Tibial artery (tissue), 4 donors: ENCODE measurements around the gene ABHD10.

Experiments
- DNase-seq, 2 donors: peaks; one replicate each; pipeline ENCODE4 v3.0.0-alpha.2; 2019
- H3K27ac ChIP-seq, 2 donors: fragments of 200-600 bp; sonication (generic) in 1 of 2; 1 replicate in 1 of 2; 2 replicates in 1 of 2; pipeline ENCODE4 v1.5.1; 2018 to 2019; ENCODE audit warnings: mild to moderate bottlenecking in 1 of 2
- H3K27me3 ChIP-seq, 2 donors: fragments of 200-600 bp; sonication (generic) in 1 of 2; one replicate each; pipeline versions ENCODE4 v1.5.1 to v1.6.0; 2016 to 2019
- H3K36me3 ChIP-seq, 3 donors: fragments of 200-600 bp; sonication (generic) in 2 of 3; one replicate each; pipeline ENCODE4 v1.5.1; 2016 to 2019; ENCODE audit warnings: mild to moderate bottlenecking in 2 of 3
- H3K4me1 ChIP-seq, 4 donors: fragments of 200-600 bp; sonication (generic) in 2 of 4; 1 replicate in 3 of 4; 2 replicates in 1 of 4; pipeline ENCODE4 v1.5.1; 2016 to 2019
- H3K4me3 ChIP-seq, 2 donors: fragments of 200-600 bp; sonication (generic) in 1 of 2; 1 replicate in 1 of 2; 2 replicates in 1 of 2; pipeline ENCODE4 v1.5.1; 2018 to 2019; ENCODE audit warnings: mild to moderate bottlenecking in 2 of 2
- H3K9me3 ChIP-seq, 3 donors: fragments of 200-600 bp; sonication (generic) in 1 of 3; one replicate each; pipeline ENCODE4 v1.5.1; 2016 to 2019
- intact Hi-C: fragments of 100-400 bp; cut with DNase I; formaldehyde crosslinking; loops from one replicate; pipeline ENCODE4 v1.15.0; 2023; ENCODE audit warnings: low total_unique reads
- TF ChIP-seq, protein P1 (sequence below), 2 experiments: fragments of 200-600 bp in 1 of 2; fragments of 450-650 bp in 1 of 2; IDR thresholded peaks; one replicate each; pipeline ENCODE4 v1.5.1; 2017 to 2019; ENCODE audit warnings: antibody characterized with exemption in 2 of 2, mild to moderate bottlenecking in 1 of 2, moderate library complexity in 1 of 2

ABHD10 gene

DNA sequence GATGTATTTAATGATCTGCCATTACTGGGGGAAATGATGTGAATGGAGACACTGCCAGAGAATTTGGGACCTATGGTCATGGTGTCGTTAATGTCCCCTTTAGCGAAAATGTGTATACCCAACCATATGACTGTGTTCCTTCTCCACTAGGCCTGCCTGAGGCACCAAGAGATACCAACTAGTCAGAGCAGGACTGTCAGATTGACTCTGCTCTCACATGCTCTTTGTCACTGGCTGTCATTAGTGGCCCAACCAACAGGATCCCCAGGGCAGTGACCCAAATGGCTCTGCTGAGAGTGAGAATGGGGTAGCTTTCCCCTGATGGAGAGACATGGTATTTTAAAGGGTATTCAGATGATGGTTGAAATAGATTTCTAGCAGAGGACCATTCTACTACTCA lies 22.7 kb downstream of the ABHD10 start:
- Histone ChIP-seq H3K27ac (no peak overlapping the region), H3K9me3 (no peaks in the 10 kb centered on the region), H3K4me1 (peaks cover 0 to 14% (median 10%) of the 10 kb centered on the region in 4 donors), H3K27me3 (peaks cover 0 to 13% of the 10 kb centered on the region in 2 donors), H3K4me3 (no peak overlapping the region), H3K36me3 (no peaks in the 10 kb centered on the region)
- intact Hi-C loops, result no loop called here
- TF ChIP-seq, protein P1, sequence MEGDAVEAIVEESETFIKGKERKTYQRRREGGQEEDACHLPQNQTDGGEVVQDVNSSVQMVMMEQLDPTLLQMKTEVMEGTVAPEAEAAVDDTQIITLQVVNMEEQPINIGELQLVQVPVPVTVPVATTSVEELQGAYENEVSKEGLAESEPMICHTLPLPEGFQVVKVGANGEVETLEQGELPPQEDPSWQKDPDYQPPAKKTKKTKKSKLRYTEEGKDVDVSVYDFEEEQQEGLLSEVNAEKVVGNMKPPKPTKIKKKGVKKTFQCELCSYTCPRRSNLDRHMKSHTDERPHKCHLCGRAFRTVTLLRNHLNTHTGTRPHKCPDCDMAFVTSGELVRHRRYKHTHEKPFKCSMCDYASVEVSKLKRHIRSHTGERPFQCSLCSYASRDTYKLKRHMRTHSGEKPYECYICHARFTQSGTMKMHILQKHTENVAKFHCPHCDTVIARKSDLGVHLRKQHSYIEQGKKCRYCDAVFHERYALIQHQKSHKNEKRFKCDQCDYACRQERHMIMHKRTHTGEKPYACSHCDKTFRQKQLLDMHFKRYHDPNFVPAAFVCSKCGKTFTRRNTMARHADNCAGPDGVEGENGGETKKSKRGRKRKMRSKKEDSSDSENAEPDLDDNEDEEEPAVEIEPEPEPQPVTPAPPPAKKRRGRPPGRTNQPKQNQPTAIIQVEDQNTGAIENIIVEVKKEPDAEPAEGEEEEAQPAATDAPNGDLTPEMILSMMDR (IDR thresholded peaks at IDR 0.05), result no peak
- no peak for DNase-seq

DNA sequence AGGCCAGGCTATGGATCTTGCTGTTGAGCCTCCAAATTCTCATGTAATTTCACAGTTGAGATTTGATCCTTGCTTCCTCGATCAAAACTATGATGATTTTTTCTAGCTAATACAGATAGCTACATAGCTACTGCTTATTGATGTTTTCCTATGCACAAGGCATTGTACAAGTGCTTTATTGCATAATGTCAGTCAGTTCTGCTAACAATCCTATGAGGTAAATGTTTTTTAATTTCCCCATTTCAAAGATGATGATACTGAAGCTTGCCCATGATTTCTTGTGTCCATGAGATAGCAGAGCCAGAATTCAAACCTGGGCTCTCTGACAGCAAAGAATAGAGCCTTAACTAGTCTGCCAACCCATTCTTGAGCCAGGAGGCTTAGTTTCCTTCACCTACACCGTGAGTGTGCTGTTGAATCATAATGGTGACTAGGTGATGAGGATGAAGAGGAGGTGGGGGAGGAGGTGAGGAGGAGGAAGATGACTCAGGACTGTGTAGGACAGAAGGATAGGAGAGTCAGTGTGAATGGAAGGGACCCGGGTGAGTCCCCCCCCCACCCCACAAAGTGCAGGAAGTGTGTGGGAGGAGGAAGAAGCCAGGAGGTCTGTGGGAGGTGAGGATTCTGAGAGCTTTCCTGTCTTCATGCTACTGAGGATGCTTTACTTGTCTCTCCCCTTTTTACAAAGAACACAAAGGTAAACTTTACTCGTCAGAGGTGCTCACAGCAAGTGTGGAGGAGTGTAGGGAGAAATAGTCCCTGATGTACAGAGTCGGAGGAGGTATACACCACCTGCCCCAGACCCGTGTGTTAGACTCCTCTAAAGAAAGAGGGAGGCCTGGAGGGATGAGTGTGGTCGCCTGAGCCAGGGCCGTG lies 23.5 kb downstream of the ABHD10 start:
- H3K27me3 ChIP-seq, result peaks cover 0 to 13% of the 10 kb centered on the region in 2 donors
- H3K4me1 ChIP-seq, result peaks cover 0 to 14% (median 10%) of the 10 kb centered on the region in 4 donors
- H3K9me3 ChIP-seq, result no peaks in the 10 kb centered on the region
- no peaks in the 10 kb centered on the region for H3K36me3 ChIP-seq
- DNase-seq, result no peak
- TF ChIP-seq, protein P1 (IDR thresholded peaks at IDR 0.05), result no peak
- no peak overlapping the region for H3K27ac ChIP-seq
- intact Hi-C loops, result no loop called here
- no peak overlapping the region for H3K4me3 ChIP-seq

DNA sequence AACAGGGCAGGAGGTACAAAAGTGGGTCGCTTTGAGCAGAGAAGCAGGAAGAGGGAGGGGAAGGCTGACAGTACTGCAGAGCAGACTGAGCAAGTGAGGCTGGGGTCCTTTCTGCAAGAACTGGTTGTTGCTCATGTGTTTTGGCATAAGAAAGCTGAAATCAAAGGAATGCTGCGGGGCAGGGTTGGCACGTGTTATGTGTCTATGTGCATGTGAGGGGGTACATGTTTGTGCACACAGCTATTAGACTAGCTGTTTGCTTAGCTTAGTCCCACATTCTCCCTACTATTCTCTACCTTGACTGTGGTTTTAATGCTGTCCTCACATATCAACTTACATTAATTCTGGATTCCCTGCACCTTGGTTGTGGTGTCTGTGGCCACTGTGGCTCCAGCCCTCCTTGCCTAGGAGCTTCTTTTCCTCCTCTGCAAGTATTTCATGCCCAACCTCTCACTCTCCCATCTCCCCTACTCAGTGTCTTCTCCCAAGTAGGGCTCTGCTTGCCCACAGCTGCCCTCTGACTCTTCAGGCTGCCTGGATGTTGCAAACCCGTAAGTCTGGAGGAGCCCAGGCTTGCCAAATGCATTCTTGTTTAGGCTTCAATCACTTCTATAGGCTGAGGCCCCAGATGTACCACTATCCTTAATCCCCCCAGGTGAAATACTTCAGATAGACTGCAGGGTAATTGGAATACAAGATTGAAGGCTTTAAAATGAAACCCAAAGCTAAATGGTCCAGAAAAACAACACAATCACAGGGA lies 24.7 kb downstream of the ABHD10 start:
- H3K27me3 ChIP-seq, result peaks cover 0 to 13% of the 10 kb centered on the region in 2 donors
- no peaks in the 10 kb centered on the region for H3K36me3 ChIP-seq
- no peak for DNase-seq
- TF ChIP-seq, protein P1 (IDR thresholded peaks at IDR 0.05), result no peak
- no peak overlapping the region for H3K4me3 ChIP-seq
- no peak overlapping the region for H3K27ac ChIP-seq
- no peaks in the 10 kb centered on the region for H3K9me3 ChIP-seq
- intact Hi-C loops, result no loop called here
- peaks cover 0 to 14% (median 9%) of the 10 kb centered on the region in 4 donors for H3K4me1 ChIP-seq

GRCh38 chr3:112004187-112004586 lies 25.4 kb downstream of the ABHD10 start:
- intact Hi-C loops, result no loop called here

GRCh38 chr3:112004669-112005068 lies 25.8 kb downstream of the ABHD10 start:
- TF ChIP-seq, protein P1 (IDR thresholded peaks at IDR 0.05), result no peak
- DNase-seq, result no peak
- no peak overlapping the region for H3K4me3 ChIP-seq
- intact Hi-C loops, result no loop called here
- H3K27me3 ChIP-seq, result peaks cover 0 to 7% of the 10 kb centered on the region in 2 donors
- peaks cover 0 to 2% (median 0%) of the 10 kb centered on the region in 4 donors for H3K4me1 ChIP-seq
- H3K36me3 ChIP-seq, result no peaks in the 10 kb centered on the region
- H3K27ac ChIP-seq, result no peak overlapping the region
- H3K9me3 ChIP-seq, result no peaks in the 10 kb centered on the region

More at GRCh38 chr3:112004187-112004586, 25.4 kb downstream of the ABHD10 start:
- H3K27me3 ChIP-seq, result peaks cover 0 to 11% of the 10 kb centered on the region in 2 donors
- peaks cover 0 to 7% (median 4%) of the 10 kb centered on the region in 4 donors for H3K4me1 ChIP-seq
- H3K9me3 ChIP-seq, result no peaks in the 10 kb centered on the region
- no peak overlapping the region for H3K4me3 ChIP-seq
- TF ChIP-seq, protein P1 (IDR thresholded peaks at IDR 0.05), result no peak
- no peak overlapping the region for H3K27ac ChIP-seq
- no peak for DNase-seq
- H3K36me3 ChIP-seq, result no peaks in the 10 kb centered on the region
